SK-N-MC (cell line): ENCODE measurements around the gene FNIP2.

Experiments used
- EZH2 ChIP-seq: fragments of 200-600 bp; sonication (generic); IDR thresholded peaks from one replicate; pipeline ENCODE4 v1.6.1; 2017; ENCODE audit warnings: antibody characterized with exemption
- FOXP2 ChIP-seq: optimal IDR thresholded peaks from 2 replicates; pipeline ENCODE3; 2011; ENCODE audit warnings: mild to moderate bottlenecking, moderate library complexity; ENCODE audit not compliant: insufficient read depth; ENCODE audit errors: extremely low read length, control extremely low read depth
- POLR2AphosphoS5 ChIP-seq: IDR thresholded peaks from 2 replicates; pipeline ENCODE4 v1.6.1; 2012; ENCODE audit warnings: mild to moderate bottlenecking, low read depth, low read length, borderline replicate concordance

- TF ChIP-seq EZH2 (no peak), POLR2AphosphoS5 (no peak), FOXP2 (no peak)
Observed at GRCh38 chr4:158849681-158850080, 80.9 kb downstream of the FNIP2 start.
